GM12873 (cell line): ENCODE data around the gene PYY.

Experiments
- TF ChIP-seq, protein P1 (sequence below): IDR thresholded peaks from 2 replicates; pipeline ENCODE4 v1.5.1; 2012; ENCODE audit warnings: low read depth, mild to moderate bottlenecking, moderate library complexity, low read length, control low read depth; ENCODE audit not compliant: insufficient read depth; ENCODE audit errors: missing control alignments

PYY gene

DNA sequence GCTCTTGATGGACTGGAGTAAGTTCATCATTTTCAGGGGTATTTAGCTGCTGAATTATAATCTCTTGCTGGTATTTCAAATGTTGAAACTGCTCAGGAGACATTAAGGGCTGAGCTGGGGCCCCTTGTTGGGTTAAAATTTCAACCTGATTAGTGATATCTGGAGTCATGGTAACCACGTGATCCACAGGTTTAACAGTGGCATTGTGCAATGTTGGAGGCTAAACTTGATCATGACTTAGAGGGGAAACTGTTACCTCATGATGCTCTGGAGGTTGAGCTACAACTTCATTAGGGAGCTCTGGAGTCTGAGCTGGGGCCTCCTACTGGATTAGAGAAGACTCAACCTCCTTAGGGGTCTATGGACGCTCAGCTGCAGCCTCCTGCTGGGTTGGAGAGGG lies 29.2 kb downstream of the PYY start:
- TF ChIP-seq, protein P1, sequence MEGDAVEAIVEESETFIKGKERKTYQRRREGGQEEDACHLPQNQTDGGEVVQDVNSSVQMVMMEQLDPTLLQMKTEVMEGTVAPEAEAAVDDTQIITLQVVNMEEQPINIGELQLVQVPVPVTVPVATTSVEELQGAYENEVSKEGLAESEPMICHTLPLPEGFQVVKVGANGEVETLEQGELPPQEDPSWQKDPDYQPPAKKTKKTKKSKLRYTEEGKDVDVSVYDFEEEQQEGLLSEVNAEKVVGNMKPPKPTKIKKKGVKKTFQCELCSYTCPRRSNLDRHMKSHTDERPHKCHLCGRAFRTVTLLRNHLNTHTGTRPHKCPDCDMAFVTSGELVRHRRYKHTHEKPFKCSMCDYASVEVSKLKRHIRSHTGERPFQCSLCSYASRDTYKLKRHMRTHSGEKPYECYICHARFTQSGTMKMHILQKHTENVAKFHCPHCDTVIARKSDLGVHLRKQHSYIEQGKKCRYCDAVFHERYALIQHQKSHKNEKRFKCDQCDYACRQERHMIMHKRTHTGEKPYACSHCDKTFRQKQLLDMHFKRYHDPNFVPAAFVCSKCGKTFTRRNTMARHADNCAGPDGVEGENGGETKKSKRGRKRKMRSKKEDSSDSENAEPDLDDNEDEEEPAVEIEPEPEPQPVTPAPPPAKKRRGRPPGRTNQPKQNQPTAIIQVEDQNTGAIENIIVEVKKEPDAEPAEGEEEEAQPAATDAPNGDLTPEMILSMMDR, result no peak

GRCh38 chr17:43920500-43921095 lies 33.1 kb downstream of the PYY start:
- TF ChIP-seq, protein P1, result no peak

GRCh38 chr17:43918026-43918389 lies 35.7 kb downstream of the PYY start:
- TF ChIP-seq, protein P1, result no peak

DNA sequence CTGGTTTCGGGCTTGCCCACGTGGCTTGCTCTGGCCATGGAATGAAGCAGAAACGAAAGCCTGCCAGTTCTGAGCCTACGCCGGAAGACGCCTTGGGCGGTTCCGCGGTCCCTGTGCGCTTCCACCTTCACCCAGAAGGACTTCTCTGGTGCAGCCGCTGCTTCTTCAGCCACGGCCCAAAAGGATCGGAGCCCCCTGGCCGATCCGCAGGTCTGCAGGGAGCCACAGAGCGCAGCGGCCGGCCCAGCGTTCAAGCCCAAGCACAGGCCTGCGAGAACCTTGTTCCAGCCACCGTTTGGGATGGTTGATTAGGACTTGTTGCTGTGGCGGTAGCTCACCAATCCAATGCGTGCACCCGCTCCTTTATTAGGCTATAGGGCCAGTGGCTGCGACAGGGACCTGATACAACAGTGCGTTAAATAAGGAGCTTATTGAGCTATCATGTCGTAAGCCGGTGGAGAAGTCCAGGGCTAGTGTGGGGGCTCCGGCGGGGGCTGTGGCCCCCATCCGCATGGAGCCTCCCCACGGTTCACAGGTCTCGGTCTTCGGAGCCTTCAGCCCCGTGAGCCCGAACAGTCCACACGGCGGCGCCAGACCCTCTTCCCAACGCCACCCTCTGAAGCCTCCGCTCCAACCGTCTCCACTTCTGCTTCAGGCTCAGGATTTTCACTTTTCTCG lies 36.3 kb downstream of the PYY start:
- TF ChIP-seq, protein P1, result peak; percentile 70

DNA sequence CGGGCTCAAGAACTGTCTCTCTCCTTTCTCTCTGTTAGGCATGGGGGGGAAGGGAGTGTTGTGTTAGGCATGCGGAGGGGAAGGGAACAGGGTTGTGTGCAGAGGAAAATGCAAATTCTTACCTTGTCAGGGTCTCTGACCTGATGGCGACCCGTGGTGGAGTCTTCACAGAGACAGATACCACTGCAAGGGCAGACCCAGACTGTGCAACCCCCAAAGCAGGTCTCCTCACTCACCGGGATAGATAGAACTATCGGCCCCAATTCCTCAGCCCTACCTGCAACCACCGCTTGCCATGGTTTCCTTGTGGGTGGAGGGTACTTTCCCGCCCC lies 36.8 kb downstream of the PYY start:
- TF ChIP-seq, protein P1, result no peak

DNA sequence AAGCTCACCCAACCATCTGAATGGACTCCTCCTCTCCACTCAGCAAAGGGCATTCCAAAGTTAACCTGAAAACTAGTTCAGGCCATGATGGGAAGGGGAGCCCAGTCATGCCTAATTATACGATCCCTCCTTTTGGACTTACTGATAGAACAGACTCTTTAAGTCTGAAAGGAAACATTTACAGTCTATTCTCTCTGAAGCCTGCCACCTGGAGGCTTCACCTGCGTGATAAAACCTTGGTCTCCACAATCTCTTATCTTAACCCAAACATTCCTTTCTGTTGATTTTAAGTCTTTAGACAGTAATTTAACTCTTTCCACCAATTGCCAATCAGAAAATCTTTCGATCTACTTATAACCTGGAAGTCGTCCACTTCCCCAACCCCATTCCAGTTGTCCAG lies 37.4 kb downstream of the PYY start:
- TF ChIP-seq, protein P1, result no peak

- TF ChIP-seq, protein P1, result no peak
Measured at GRCh38 chr17:43915559-43915958, 38.2 kb downstream of the PYY start.
